HG03520 (cell line): ENCODE measurements around the gene DBR1.
"Not testable (repeated sequence)": the region's sequence is repeated elsewhere in the genome, so short reads cannot be mapped to it uniquely, and the experiment has no call there.

Experiments
- ATAC-seq: cut with Tn5 transposase; IDR thresholded peaks from one replicate; pipeline ENCODE4 v1.9.1; 2021; ENCODE audit warnings: mild to moderate bottlenecking, moderate library complexity; ENCODE audit not compliant: unreplicated experiment

Gene DBR1

GRCh38 chr3:138186803-138187295 is 12.1 kb upstream of the DBR1 start:
- ATAC-seq = peak; percentile 83

GRCh38 chr3:138186221-138186620 is 11.5 kb upstream of the DBR1 start:
- no peak for ATAC-seq

GRCh38 chr3:138184994-138185393 is 10.3 kb upstream of the DBR1 start:
- no peak for ATAC-seq

GRCh38 chr3:138180375-138181029 is 5.8 kb upstream of the DBR1 start:
- peak; percentile 62 for ATAC-seq

- ATAC-seq = peak; percentile 7
These were observed 826 bp downstream of the DBR1 start for GRCh38 chr3:138173769-138174420.

GRCh38 chr3:138172625-138173024 is 2.1 kb downstream of the DBR1 start:
- no peak for ATAC-seq

GRCh38 chr3:138165061-138165460 is 9.7 kb downstream of the DBR1 start:
- no peak for ATAC-seq

GRCh38 chr3:138157743-138158142 is 17.0 kb downstream of the DBR1 start:
- no peak for ATAC-seq

- ATAC-seq = no peak
These were observed 20.2 kb downstream of the DBR1 start for GRCh38 chr3:138154534-138154933.

- no peak for ATAC-seq
These were observed 26.2 kb downstream of the DBR1 start for GRCh38 chr3:138148503-138148902.

GRCh38 chr3:138142181-138142580 is 32.5 kb downstream of the DBR1 start:
- ATAC-seq = not testable (repeated sequence)

- no peak for ATAC-seq
These were observed 33.8 kb downstream of the DBR1 start for GRCh38 chr3:138140940-138141339.

- no peak for ATAC-seq
These were observed 35.0 kb downstream of the DBR1 start for GRCh38 chr3:138139691-138140090.

GRCh38 chr3:138137861-138138260 is 36.9 kb downstream of the DBR1 start:
- ATAC-seq = no peak

- ATAC-seq = no peak
These were observed 38.5 kb downstream of the DBR1 start for GRCh38 chr3:138136201-138136600.

GRCh38 chr3:138135833-138136194 is 38.9 kb downstream of the DBR1 start:
- ATAC-seq = no peak

GRCh38 chr3:138135146-138135832 is 39.4 kb downstream of the DBR1 start:
- ATAC-seq = no peak

GRCh38 chr3:138132239-138132638 is 42.5 kb downstream of the DBR1 start, which contains the start of gene A4GNT:
TSS of gene A4GNT (minus strand) at chr3:138132390. CDS start at chr3:138131256, 1,134 bp downstream.
- ATAC-seq = no peak

- no peak for ATAC-seq
These were observed 46.9 kb downstream of the DBR1 start for GRCh38 chr3:138127636-138128365.

GRCh38 chr3:138125548-138126221 is 49.0 kb downstream of the DBR1 start:
- no peak for ATAC-seq
